ENCODE measurements around the gene ERMP1.
"Not testable (repeated sequence)": the region's sequence is repeated elsewhere in the genome, so short reads cannot be mapped to it uniquely, and the experiment has no call there.

ERMP1 gene

DNA sequence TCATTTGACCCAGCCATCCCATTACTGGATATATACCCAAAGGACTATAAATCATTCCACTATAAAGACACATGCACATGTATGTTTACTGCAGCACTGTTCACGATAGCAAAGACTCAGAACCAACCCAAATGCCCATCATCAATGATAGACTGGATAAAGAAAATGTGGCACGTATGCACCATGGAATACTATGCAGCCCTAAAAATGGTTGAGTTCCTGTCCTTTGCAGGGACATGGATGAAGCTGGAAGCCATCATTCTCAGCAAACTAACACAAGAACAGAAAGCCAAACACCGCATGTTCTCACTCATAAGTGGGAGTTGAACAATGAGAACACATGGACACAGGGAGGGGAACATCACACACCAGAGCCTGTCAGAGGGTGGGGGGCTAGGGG lies 49.5 kb downstream of the ERMP1 start:
- DNase-seq (ENCODE audit: low read depth in 1 of 2, low spot score in 1 of 2), result not testable (repeated sequence)

DNA sequence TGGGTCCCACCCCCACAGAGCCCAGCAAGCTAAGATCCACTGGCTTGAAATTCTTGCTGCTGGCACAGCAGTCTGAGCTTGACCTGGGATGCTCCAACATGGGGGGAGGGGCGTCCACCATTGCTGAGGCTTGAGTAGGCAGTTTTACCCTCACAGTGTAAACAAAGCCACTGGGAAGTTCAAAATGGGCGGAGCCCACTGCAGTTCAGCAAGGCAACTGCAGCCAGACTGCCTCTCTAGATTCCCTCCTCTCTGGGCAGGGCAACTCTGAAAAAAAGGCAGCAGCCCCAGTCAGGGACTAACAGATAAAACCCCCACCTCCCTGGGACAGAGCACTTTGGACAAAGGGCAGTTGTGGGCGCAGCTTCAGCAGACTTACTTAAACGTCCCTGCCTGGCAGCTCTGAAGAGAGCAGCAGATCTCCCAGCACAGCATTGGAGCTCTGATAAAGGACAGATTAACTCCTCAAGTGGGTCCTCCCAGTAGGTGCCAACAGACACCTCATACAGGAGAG lies 53.2 kb downstream of the ERMP1 start:
- not testable (repeated sequence) for DNase-seq (ENCODE audit: low read depth in 1 of 2, low spot score in 1 of 2)

DNA sequence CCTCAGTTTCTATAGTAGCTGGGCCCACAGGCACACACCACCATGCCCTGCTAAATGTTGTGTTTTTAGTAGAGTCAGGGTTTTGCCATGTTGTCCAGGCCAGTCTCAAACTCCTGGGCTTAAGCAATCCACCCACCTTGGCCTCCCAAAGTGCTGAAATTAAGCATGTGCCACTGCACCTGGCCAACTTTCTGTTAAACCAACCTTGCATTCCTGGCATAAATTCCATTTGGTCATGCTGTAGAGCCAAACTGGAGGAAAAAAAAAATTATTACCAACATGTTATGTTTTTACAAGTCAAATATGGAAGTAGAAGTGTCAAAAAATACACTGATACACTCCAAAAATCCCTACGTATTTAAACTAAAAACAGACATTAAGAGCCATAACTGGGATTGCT lies 54.1 kb downstream of the ERMP1 start:
- no peak for DNase-seq (ENCODE audit: low read depth in 1 of 2, low spot score in 1 of 2)

DNA sequence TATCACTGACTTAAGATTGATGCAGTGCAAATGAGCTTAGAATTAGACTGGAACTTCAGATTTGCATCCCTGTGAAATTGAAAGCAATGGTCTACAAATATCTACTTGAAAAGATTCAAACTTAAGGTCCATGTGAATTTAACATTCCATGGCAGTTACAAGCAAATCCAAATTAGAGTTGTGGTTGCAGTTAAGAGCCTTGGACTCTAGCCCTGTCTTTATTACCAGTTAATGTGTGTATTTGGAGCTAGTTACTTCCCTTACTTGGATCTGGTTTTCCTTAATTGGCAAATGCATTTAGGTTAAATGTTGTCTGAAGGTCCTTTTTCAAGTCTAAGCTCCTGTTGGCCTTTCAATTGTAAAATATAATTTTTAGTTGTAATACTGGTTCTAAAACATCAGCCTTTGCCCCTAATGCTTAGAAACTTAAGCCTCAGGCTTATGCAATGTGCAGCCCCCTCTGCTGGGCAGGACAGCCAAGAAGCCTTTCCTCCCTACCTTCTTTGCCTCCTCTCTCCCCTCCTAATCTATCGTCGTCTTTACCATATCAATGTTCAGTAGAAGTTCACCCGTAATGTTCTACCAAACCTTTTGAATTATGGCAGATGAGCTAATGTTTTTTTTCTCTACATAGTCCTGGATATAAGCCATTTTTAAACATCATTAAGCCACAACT lies 59.5 kb downstream of the ERMP1 start:
- DNase-seq (ENCODE audit: low read depth in 1 of 2, low spot score in 1 of 2), result no peak

DNA sequence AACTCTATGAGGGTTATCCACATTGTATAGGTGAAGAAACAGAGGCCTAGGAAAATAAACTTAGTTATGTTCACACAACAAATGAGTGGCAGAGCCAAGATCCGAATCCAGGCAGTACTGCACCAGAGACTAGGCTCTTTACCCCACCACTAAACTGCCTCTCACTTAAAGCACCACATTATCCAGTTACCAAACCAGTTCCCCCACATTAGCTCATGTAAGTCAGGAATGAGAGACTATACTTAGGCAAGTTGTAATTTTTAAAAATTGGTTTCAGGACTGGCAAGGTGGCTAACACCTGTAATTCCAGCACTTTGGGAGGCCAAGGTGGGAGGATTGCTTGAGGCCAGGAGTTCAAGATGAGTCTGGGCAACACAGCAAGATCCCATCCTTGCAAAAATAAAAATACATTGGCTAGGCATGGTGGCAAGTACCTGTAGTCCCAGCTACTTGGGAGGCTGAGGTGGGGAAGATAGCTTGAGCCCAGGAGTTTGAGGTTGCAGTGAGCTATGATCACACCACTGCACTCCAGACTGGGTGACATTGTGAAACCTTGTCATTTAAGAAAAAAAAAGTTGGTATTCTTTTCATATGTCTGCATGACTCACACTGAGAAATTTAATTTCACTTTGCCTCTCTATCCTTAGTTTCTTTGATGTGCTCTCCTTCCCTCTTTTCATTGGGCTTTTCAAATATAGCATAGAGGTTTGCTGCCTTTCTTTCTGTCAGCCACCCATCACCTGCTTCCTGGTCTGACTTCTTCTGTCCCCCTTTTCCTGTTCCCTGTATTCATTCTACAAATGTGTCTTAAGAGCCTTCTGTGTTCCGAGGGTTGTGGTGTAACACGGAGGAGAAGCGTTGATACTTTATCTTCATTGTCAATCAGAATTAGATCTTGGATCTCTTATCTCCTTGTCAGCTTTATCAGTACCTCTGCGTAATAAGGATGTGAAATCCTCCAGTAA lies 64.7 kb downstream of the ERMP1 start:
- DNase-seq (ENCODE audit: low read depth in 1 of 2, low spot score in 1 of 2), result peak in 1 of 2 donors; percentile 17

DNA sequence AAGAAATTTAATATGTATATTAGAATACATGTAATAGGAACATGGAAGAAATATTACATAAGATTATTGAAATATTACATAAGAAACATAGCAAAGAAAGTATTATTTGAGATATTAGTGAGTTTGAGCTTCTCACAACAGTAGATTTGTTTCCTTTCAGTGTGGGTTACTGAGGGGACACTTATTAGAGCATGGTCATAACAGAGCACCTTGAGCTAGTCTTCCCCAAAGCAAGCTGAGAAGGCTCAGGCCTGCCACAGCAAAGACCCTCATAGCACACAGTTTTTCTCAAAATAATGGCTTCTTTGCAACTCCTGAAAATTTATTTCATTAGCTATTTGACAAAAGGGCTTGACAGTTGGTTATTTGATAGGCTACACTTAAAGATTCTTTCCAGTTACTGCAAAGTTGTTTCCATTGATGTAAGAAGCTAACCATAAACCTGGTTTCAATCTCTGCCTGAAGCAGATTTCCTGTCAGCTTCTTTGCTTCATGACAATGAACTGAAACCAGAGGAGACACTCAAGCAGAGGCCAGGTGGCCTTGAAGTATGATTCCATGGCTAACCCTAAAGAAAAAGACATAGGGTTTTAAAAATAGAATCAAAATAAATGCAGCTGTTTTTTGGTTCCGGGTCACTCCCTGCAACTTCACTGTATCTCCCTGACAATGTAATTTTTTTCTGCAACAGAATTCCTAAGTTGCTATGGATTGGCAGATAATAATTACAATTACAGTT lies 68.6 kb downstream of the ERMP1 start:
- no peak for DNase-seq (ENCODE audit: low read depth in 1 of 2, low spot score in 1 of 2)

GRCh38 chr9:5762421-5762820 lies 70.5 kb downstream of the ERMP1 start:
- no peak for DNase-seq (ENCODE audit: low read depth in 1 of 2, low spot score in 1 of 2)

- DNase-seq (ENCODE audit: low read depth in 1 of 2, low spot score in 1 of 2), result no peak
These were observed 72.6 kb downstream of the ERMP1 start for GRCh38 chr9:5760338-5760737.

- no peak for DNase-seq (ENCODE audit: low read depth in 1 of 2, low spot score in 1 of 2)
These were observed 76.3 kb downstream of the ERMP1 start for GRCh38 chr9:5756633-5757032.

- DNase-seq (ENCODE audit: low read depth in 1 of 2, low spot score in 1 of 2), result no peak
These were observed 82.3 kb downstream of the ERMP1 start for GRCh38 chr9:5750569-5750968.

GRCh38 chr9:5749306-5749705 lies 83.6 kb downstream of the ERMP1 start:
- no peak for DNase-seq (ENCODE audit: low read depth in 1 of 2, low spot score in 1 of 2)

DNA sequence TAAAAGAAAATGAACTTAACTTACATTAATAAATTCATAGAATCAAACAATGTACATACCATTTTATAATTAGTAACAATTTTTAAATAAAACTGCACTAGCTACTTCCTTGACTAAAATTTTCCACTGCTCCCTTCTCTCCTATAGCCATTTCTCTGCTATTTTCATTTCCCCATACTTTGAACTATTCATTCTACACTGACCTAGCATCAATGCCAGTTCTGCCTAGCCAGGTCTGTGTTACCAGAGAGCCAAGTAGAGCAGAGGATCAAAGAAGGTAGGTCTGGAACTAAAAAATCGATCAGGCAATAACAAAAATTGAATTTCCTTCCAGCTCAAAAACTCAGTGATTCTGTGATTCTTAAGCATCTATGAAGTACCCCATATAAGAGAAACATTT lies 84.5 kb downstream of the ERMP1 start:
- DNase-seq (ENCODE audit: low read depth in 1 of 2, low spot score in 1 of 2), result no peak

GRCh38 chr9:5743109-5743508 lies 89.8 kb downstream of the ERMP1 start:
- no peak for DNase-seq (ENCODE audit: low read depth in 1 of 2, low spot score in 1 of 2)

DNA sequence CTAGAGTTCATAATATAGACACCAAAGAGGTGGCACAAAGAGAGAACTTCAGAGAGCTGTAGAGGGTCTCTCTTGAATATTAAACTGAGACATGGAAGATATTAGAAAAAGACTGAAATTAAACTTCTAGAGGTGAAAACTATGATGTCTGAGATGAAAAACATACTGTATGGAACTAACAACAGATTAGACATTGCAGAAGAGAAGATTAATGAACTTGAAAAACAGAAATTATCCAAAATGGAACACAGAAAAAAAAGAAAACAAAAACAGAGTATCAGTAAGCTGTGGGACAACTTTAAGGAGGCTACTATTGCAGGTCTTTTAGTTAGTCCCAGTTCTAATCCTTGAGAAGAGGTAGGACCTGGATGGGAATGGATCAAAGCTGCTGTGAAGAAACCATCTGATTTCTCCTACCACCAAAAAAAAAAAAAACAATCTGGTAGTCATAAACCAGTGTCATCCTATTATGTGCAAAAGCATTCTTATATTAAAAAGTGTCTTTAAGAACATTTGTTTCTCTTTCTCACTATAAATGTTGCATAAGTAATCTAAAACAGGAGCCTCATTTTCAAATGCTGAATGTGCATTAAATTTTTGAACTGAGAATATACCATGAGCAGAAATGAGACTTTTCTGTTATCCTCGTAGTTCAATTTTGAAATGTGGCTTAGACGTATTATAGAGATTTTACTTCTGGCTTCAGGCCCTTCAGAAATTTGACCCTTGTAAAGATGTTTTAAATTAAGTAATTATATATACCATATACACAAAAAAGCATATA lies 96.2 kb downstream of the ERMP1 start:
- no peak for DNase-seq (ENCODE audit: low read depth in 1 of 2, low spot score in 1 of 2)

GRCh38 chr9:5735072-5735471 lies 97.8 kb downstream of the ERMP1 start:
- DNase-seq (ENCODE audit: low read depth in 1 of 2, low spot score in 1 of 2), result no peak
